MCF 10A (cell line): ENCODE data around the gene IGSF23. TPM values are rescaled to one million over a fixed set of nuclear protein-coding genes. Genes with fewer than 3 reads are reported as not detected.

ENCODE experiments used
- BruUV-seq: library from RNA; stranded (reverse); fragments of 400-500 nt; replicated peaks from 2 replicates; lab custom pipeline; 2021; lab: Mats Ljungman, UMichigan
- CTCF ChIA-PET: fragments of 300-600 bp; sonication (Branson Sonifier 250); formaldehyde crosslinking; extraction: SDS; loops from one replicate; lab custom pipeline; 2021; ENCODE audit warnings: antibody characterized with exemption, inconsistent platforms; lab: Yijun Ruan, JAX
- POLR2A ChIA-PET: fragments of 300-600, 350-650 bp; sonication (Branson Sonifier 250); formaldehyde crosslinking; extraction: SDS; loops from one replicate; lab custom pipeline; 2020; ENCODE audit warnings: antibody characterized with exemption, inconsistent platforms; lab: Yijun Ruan, JAX
- DNase-seq: peaks from one replicate; pipeline ENCODE4 v3.0.0-alpha.2; 2018; ENCODE audit not compliant: unreplicated experiment
- H3K27ac Mint-ChIP-seq: one replicate; pipeline ENCODE4 v1.8.0; 2022; ENCODE audit warnings: mild to moderate bottlenecking, low read depth, mixed read lengths; ENCODE audit not compliant: unreplicated experiment
- H3K27me3 Mint-ChIP-seq: one replicate; pipeline ENCODE4 v1.8.0; 2022; ENCODE audit warnings: mixed read lengths; ENCODE audit not compliant: insufficient read depth, unreplicated experiment
- H3K36me3 Mint-ChIP-seq: one replicate; pipeline ENCODE4 v1.8.0; 2022; ENCODE audit warnings: mild to moderate bottlenecking, moderate library complexity, mixed read lengths; ENCODE audit not compliant: insufficient read depth, unreplicated experiment
- H3K4me1 Mint-ChIP-seq: one replicate; pipeline ENCODE4 v1.8.0; 2022; ENCODE audit warnings: mixed read lengths; ENCODE audit not compliant: insufficient read depth, unreplicated experiment
- H3K4me3 Mint-ChIP-seq: one replicate; pipeline ENCODE4 v1.8.0; 2022; ENCODE audit warnings: mild to moderate bottlenecking, moderate library complexity, mixed read lengths; ENCODE audit not compliant: unreplicated experiment
- H3K9me3 Mint-ChIP-seq: one replicate; pipeline ENCODE4 v1.8.0; 2022; ENCODE audit warnings: mixed read lengths; ENCODE audit not compliant: unreplicated experiment
- intact Hi-C: fragments of 100-400 bp; cut with micrococcal nuclease; formaldehyde crosslinking; loops from 2 replicates; pipeline ENCODE4 v1.14.1; 2022
- total RNA-seq: library from RNA; stranded (reverse); gene quantifications from 2 replicates; pipeline ENCODE4 v1.2.3, GENCODE V29; 2022
- TF ChIP-seq, protein P1 (sequence below): fragments of 200-600 bp; IDR thresholded peaks from one replicate; pipeline ENCODE4 v1.8.0; 2022; ENCODE audit warnings: antibody characterized with exemption, mild to moderate bottlenecking; ENCODE audit not compliant: unreplicated experiment

The IGSF23 gene
- total RNA-seq, 1 experiment from 2014 or later: not detected

GRCh38 chr19:44602081-44602480 lies 11.3 kb upstream of the IGSF23 start:
- intact Hi-C loops: no loop called here
- ChIA-PET CTCF (interaction anchor here (0.7 to 1.5 kb wide), 3 partner anchors 15 to 55 kb away, joined by 3 to 4 read pairs (median 4); partner anchors contain the start of gene PVR), POLR2A (interaction anchor here (0.5 to 1.2 kb wide), 3 partner anchors 15 to 576 kb away, joined by 3 to 4 read pairs (median 4); no protein-coding TSS in a partner anchor)
- Mint-ChIP-seq H3K27ac (no peak overlapping the region), H3K4me3 (no peak overlapping the region), H3K9me3 (no peaks in the 10 kb centered on the region), H3K36me3 (no peaks in the 10 kb centered on the region), H3K27me3 (peaks cover 34% of the 10 kb centered on the region), H3K4me1 (peaks cover 11% of the 10 kb centered on the region)
- no peak for DNase-seq
- TF ChIP-seq, protein P1, sequence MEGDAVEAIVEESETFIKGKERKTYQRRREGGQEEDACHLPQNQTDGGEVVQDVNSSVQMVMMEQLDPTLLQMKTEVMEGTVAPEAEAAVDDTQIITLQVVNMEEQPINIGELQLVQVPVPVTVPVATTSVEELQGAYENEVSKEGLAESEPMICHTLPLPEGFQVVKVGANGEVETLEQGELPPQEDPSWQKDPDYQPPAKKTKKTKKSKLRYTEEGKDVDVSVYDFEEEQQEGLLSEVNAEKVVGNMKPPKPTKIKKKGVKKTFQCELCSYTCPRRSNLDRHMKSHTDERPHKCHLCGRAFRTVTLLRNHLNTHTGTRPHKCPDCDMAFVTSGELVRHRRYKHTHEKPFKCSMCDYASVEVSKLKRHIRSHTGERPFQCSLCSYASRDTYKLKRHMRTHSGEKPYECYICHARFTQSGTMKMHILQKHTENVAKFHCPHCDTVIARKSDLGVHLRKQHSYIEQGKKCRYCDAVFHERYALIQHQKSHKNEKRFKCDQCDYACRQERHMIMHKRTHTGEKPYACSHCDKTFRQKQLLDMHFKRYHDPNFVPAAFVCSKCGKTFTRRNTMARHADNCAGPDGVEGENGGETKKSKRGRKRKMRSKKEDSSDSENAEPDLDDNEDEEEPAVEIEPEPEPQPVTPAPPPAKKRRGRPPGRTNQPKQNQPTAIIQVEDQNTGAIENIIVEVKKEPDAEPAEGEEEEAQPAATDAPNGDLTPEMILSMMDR: no peak
- no TSS peak for BruUV-seq

- Mint-ChIP-seq H3K27me3 (peaks cover 27% of the 10 kb centered on the region), H3K4me1 (peaks cover 11% of the 10 kb centered on the region), H3K36me3 (no peaks in the 10 kb centered on the region), H3K27ac (no peak overlapping the region), H3K4me3 (no peak overlapping the region), H3K9me3 (no peaks in the 10 kb centered on the region)
- TF ChIP-seq, protein P1: no peak
- no TSS peak for BruUV-seq
- ChIA-PET CTCF (interaction anchor here (0.6 to 1.1 kb wide), 5 partner anchors 10 to 87 kb away, joined by 3 to 4 read pairs (median 3); partner anchors contain the start of gene IGSF23), POLR2A (interaction anchor here (0.5 to 2.2 kb wide), 3 partner anchors 14 to 21 kb away, joined by 3 to 6 read pairs (median 4); no protein-coding TSS in a partner anchor)
- intact Hi-C loops: no loop called here
- peak; percentile 81 for DNase-seq
Measured at GRCh38 chr19:44603201-44603945, 10.0 kb upstream of the IGSF23 start.

GRCh38 chr19:44604241-44604640 lies 9.1 kb upstream of the IGSF23 start:
- Mint-ChIP-seq H3K9me3 (no peaks in the 10 kb centered on the region), H3K4me3 (no peak overlapping the region), H3K36me3 (no peaks in the 10 kb centered on the region), H3K4me1 (peaks cover 11% of the 10 kb centered on the region), H3K27ac (no peak overlapping the region), H3K27me3 (peaks cover 23% of the 10 kb centered on the region)
- no peak for DNase-seq
- intact Hi-C loops: no loop called here
- TF ChIP-seq, protein P1: no peak
- ChIA-PET POLR2A (interaction anchor here (1.2 to 2.2 kb wide), 3 partner anchors 15 to 34 kb away, joined by 4 to 6 read pairs (median 4); no protein-coding TSS in a partner anchor), CTCF (interaction anchor here (0.6 to 1.0 kb wide), 4 partner anchors 9 to 86 kb away, joined by 3 to 4 read pairs (median 3); partner anchors contain the start of gene IGSF23)
- no TSS peak for BruUV-seq

- H3K9me3 Mint-ChIP-seq: no peaks in the 10 kb centered on the region
- no peak for DNase-seq
- POLR2A ChIA-PET: interaction anchor here (1.2 to 1.3 kb wide), 2 partner anchors 30 to 33 kb away, joined by 4 read pairs; no protein-coding TSS in a partner anchor
- peaks cover 11% of the 10 kb centered on the region for H3K4me1 Mint-ChIP-seq
- H3K4me3 Mint-ChIP-seq: no peak overlapping the region
- CTCF ChIA-PET: interaction anchor here (0.9 to 1.2 kb wide), 2 partner anchors 19 to 28 kb away, joined by 4 to 7 read pairs; no protein-coding TSS in a partner anchor
- H3K36me3 Mint-ChIP-seq: no peaks in the 10 kb centered on the region
- TF ChIP-seq, protein P1: no peak
- peaks cover 10% of the 10 kb centered on the region for H3K27me3 Mint-ChIP-seq
- intact Hi-C loops: no loop called here
- no TSS peak for BruUV-seq
- no peak overlapping the region for H3K27ac Mint-ChIP-seq
Measured at GRCh38 chr19:44605547-44605946, 7.8 kb upstream of the IGSF23 start.
